HG03354 (cell line): Measurements from ENCODE around the gene EFHC1.

Experiments used
- ATAC-seq: cut with Tn5 transposase; IDR thresholded peaks from one replicate; pipeline ENCODE4 v1.9.1; 2021; ENCODE audit warnings: mild to moderate bottlenecking; ENCODE audit not compliant: unreplicated experiment, poor library complexity, severe bottlenecking

Gene EFHC1

GRCh38 chr6:52568320-52568719 is 148.2 kb downstream of the EFHC1 start:
- ATAC-seq, result no peak

- ATAC-seq, result no peak
Measured at GRCh38 chr6:52570291-52570700, 150.2 kb downstream of the EFHC1 start.

- ATAC-seq, result no peak
Measured at GRCh38 chr6:52571099-52571755, 151.1 kb downstream of the EFHC1 start.

GRCh38 chr6:52572536-52572935 is 152.4 kb downstream of the EFHC1 start:
- ATAC-seq, result no peak

GRCh38 chr6:52573295-52573694 is 153.2 kb downstream of the EFHC1 start:
- ATAC-seq, result no peak
